MM.1S (cell line): ENCODE measurements around the gene CHRND.

Source experiments
- EZH2 ChIP-seq: fragments of 300-600 bp; sonication (generic); optimal IDR thresholded peaks from 2 replicates; pipeline ENCODE3; 2017; ENCODE audit warnings: low read depth, mild to moderate bottlenecking, antibody characterized with exemption, low read length, mixed read lengths
- TF ChIP-seq, protein P1 (sequence below): fragments of 300-600 bp; sonication (generic); IDR thresholded peaks from 2 replicates; pipeline ENCODE4 v1.5.1; 2016; ENCODE audit warnings: antibody characterized with exemption, low read length, mixed read lengths

DNA sequence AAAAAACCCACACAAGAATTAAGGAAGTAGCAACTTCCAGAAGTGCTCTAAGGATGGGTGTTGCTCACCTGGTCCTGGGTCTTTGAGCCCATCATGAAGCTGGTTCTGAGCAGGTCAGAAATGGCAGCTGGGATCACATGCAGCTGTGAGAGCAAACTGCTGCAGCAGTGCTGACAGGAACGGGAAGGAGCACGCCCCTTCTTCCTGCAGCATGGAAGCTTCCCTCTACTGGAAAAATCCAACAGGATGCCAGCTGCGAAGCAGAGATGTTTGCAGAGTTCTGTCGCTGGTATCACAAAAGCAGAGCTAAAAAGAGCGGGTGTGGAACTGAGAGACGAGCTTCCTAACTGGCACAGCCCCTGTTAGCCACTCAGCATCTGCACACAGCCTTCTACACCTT lies 58.3 kb downstream of the CHRND start:
- TF ChIP-seq, protein P1, sequence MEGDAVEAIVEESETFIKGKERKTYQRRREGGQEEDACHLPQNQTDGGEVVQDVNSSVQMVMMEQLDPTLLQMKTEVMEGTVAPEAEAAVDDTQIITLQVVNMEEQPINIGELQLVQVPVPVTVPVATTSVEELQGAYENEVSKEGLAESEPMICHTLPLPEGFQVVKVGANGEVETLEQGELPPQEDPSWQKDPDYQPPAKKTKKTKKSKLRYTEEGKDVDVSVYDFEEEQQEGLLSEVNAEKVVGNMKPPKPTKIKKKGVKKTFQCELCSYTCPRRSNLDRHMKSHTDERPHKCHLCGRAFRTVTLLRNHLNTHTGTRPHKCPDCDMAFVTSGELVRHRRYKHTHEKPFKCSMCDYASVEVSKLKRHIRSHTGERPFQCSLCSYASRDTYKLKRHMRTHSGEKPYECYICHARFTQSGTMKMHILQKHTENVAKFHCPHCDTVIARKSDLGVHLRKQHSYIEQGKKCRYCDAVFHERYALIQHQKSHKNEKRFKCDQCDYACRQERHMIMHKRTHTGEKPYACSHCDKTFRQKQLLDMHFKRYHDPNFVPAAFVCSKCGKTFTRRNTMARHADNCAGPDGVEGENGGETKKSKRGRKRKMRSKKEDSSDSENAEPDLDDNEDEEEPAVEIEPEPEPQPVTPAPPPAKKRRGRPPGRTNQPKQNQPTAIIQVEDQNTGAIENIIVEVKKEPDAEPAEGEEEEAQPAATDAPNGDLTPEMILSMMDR, result no peak
- TF ChIP-seq EZH2, result no peak
